Mesothelial cell of epicardium (in vitro differentiated cells): Measurements from ENCODE around the gene SH3BGRL3. TPM values are rescaled to one million over a fixed set of nuclear protein-coding genes. Genes with fewer than 3 reads are reported as not detected.
"Not testable (repeated sequence)": the region's sequence is repeated elsewhere in the genome, so short reads cannot be mapped to it uniquely, and the experiment has no call there.

ENCODE experiments used
- DNase-seq, 2 experiments: peaks; one replicate each; pipeline ENCODE4 v3.0.0; 2021; ENCODE audit warnings: low spot score in 2 of 2; ENCODE audit not compliant: unreplicated experiment in 2 of 2
- H3K27ac Mint-ChIP-seq: 2 replicates; pipeline ENCODE4 v1.8.0; 2021; ENCODE audit warnings: mixed read lengths
- H3K27me3 Mint-ChIP-seq: 2 replicates; pipeline ENCODE4 v1.8.0; 2021; ENCODE audit warnings: low read depth, mixed read lengths
- H3K36me3 Mint-ChIP-seq: 2 replicates; pipeline ENCODE4 v1.8.0; 2021; ENCODE audit warnings: mixed read lengths
- H3K4me1 Mint-ChIP-seq: 2 replicates; pipeline ENCODE4 v1.8.0; 2021; ENCODE audit warnings: mixed read lengths
- H3K4me3 Mint-ChIP-seq: 2 replicates; pipeline ENCODE4 v1.8.0; 2021; ENCODE audit warnings: mild to moderate bottlenecking, moderate library complexity, mixed read lengths
- H3K9me3 Mint-ChIP-seq: 2 replicates; pipeline ENCODE4 v1.8.0; 2021; ENCODE audit warnings: mixed read lengths
- total RNA-seq: library from RNA; stranded (reverse); gene quantifications from 3 replicates; pipeline ENCODE4 v1.2.1, GENCODE V29; 2021
- TF ChIP-seq, protein P1 (sequence below): fragments of 200-600 bp; sonication (generic); IDR thresholded peaks from one replicate; pipeline ENCODE4 v1.5.0; 2021; ENCODE audit warnings: antibody characterized with exemption; ENCODE audit not compliant: unreplicated experiment

The SH3BGRL3 gene
- total RNA-seq, 1 donor from 2014 or later: 35.6 TPM

DNA sequence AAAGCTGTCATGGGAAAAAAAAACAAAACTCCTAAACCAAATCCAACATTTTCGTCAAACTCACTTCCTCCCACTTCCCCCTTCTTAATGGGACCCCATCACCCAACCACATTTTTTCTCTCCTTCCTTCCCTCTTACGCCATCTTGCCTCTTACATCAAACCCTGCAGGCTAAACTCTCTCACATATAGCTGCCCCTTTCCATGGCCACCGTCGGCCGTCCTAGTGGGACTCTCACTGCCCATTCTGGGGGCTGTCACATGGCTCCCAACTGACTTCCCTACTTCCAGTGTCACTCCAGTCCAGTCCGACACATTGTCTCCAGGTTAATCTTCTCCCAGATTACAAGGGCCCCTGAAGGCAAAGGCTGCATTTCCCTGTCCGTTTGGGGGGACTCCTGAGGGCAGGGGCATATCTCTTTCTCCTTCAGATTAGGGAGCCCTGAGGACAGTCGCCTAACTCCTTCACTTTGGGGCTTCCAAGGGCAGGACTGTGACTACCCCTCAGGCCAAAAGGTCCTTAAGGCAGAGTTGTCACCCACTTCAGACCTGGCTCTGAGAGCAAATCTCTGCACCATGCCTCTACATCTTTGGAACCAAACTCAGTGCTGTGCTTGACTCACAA is 25.9 kb downstream of the SH3BGRL3 start:
- H3K4me1 Mint-ChIP-seq: peaks cover 14% of the 10 kb centered on the region
- peak overlapping the region; percentile 98 for H3K4me3 Mint-ChIP-seq
- no peaks in the 10 kb centered on the region for H3K36me3 Mint-ChIP-seq
- H3K27me3 Mint-ChIP-seq: no peaks in the 10 kb centered on the region
- DNase-seq: no peak
- no peaks in the 10 kb centered on the region for H3K9me3 Mint-ChIP-seq
- peak overlapping the region; percentile 95 for H3K27ac Mint-ChIP-seq
- TF ChIP-seq, protein P1, sequence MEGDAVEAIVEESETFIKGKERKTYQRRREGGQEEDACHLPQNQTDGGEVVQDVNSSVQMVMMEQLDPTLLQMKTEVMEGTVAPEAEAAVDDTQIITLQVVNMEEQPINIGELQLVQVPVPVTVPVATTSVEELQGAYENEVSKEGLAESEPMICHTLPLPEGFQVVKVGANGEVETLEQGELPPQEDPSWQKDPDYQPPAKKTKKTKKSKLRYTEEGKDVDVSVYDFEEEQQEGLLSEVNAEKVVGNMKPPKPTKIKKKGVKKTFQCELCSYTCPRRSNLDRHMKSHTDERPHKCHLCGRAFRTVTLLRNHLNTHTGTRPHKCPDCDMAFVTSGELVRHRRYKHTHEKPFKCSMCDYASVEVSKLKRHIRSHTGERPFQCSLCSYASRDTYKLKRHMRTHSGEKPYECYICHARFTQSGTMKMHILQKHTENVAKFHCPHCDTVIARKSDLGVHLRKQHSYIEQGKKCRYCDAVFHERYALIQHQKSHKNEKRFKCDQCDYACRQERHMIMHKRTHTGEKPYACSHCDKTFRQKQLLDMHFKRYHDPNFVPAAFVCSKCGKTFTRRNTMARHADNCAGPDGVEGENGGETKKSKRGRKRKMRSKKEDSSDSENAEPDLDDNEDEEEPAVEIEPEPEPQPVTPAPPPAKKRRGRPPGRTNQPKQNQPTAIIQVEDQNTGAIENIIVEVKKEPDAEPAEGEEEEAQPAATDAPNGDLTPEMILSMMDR: no peak

DNA sequence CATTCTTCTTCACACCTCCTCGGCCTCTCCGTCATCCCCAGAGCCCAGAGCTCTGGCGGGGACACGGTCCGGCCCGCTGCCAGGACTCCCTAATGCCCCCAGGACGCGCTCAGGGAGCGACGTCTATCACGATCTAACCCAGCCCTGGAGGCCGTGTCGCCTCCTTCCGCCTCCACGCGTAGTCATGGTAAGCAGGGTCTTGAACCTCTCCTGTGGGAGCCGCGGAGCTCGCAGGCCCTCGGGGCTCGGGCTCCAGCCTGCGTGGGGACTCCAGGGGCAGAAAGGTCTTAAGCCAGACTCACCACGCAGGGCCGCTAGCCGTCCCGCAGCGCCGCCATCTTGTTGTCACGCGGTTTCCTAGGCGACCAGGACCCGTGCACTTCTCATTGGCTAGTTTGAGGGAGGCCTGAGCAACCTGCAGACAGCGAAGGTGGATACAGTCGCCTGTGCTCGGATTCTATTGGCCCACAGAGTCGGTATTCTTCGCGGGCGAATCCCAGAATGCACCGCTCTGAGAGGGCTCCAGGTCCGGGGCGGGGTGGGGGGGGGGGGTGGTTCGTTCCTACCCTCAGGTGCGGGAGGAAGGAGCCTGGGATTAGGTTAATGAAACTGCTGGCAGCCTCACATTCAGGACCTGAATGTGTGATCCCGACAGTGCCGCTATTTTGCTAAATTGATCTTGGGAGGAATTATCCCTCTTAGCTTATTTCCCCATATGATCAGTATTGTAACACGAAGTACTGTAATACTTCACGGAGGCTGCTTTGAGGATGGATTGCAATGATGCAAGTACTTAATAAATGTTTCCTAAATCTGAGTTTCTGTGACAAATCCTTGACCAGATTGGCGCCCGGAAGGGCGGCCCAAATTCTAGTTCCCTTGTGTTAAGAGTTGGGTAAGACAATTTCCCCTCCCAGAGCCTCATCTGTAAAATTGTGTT is 26.7 kb downstream of the SH3BGRL3 start, which contains the start of gene UBXN11:
UBXN11 (minus strand) TSS at position 347 of the 940 bp plus-strand sequence. CDS start 3,753 bp downstream, outside the sequence.
- TF ChIP-seq, protein P1: no peak
- H3K27ac Mint-ChIP-seq: peak within 1 kb of the TSS; percentile 95

DNA sequence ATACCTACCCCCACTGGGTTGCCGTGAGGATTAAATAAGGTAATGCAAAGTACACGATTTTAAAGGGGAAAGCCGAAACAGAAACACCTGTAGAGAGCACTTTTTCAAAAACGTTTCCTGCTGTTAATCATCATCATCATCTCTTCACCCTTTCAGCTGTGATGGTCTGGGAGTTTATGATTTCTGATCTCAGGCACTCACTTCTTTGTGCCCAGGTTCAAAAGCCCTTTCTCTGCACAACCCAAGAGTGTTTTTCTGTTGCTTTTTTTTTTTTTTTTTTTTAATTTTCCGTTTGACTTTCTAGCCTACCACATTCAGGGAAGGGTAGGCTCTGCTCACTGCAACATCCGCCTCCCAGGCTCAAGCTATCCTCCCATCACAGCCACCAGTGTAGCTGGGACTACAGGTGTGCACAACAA is 27.5 kb downstream of the SH3BGRL3 start:
- Mint-ChIP-seq H3K36me3 (no peaks in the 10 kb centered on the region), H3K27me3 (no peaks in the 10 kb centered on the region), H3K9me3 (no peaks in the 10 kb centered on the region), H3K4me1 (peaks cover 14% of the 10 kb centered on the region), H3K4me3 (peak overlapping the region; percentile 19), H3K27ac (no peak overlapping the region)
- no peak for DNase-seq
- TF ChIP-seq, protein P1: no peak

More for the DNA sequence above, 26.7 kb downstream of the SH3BGRL3 start, which contains the start of gene UBXN11:
- Mint-ChIP-seq H3K4me3 (peak within 1 kb of the TSS; percentile 98), H3K36me3 (no peaks in the 10 kb centered on the region), H3K4me1 (peaks cover 14% of the 10 kb centered on the region), H3K9me3 (no peaks in the 10 kb centered on the region), H3K27me3 (no peaks in the 10 kb centered on the region)
- peak; percentile 83 to 89 for DNase-seq

DNA sequence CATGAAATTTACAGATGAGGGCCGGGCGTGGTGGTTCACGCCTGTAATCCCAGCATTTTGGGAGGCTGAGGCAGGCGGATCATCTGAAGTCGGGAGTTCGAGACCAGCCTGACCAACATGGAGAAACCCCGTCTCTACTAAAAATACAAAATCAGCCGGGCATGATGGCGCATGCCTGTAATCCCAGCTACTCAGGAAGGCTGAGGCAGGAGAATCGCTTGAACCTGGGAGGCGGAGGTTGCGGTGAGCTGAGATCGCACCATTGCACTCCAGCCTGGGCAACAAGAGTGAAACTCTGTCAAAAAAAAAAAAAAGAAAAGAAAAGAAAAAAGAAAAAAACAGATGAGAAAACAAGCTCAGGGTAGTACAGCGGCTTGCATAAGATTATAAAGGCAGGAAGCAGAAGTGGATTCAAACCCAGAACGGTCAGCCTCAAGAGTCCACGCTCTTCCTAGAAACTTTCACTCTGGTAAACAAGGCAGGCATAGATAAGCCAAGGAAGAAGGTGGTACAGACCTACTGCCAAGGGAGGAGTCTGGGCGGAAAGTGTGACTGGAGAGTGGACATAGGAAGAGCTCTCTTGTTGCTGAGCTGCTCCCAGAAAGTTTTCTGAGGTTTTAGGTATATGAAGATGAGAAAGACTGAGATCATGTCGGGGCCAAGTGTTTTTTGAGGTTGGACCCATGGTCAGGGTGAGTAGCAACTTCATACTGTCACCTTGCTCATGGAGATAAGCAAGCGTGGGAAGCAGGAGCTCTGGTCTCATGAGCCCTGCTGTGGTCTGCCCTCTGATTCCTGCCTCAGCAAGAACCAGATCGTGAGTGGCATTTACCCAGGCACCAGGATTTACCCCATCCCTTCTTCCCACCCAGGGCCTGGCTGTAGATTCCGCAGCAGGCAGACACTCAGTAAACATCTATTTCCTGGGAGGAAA is 28.3 kb downstream of the SH3BGRL3 start:
- H3K27ac Mint-ChIP-seq, H3K9me3 Mint-ChIP-seq, H3K4me3 Mint-ChIP-seq, H3K36me3 Mint-ChIP-seq, DNase-seq, H3K27me3 Mint-ChIP-seq: not testable (repeated sequence)
- peaks cover 14% of the 10 kb centered on the region for H3K4me1 Mint-ChIP-seq

DNA sequence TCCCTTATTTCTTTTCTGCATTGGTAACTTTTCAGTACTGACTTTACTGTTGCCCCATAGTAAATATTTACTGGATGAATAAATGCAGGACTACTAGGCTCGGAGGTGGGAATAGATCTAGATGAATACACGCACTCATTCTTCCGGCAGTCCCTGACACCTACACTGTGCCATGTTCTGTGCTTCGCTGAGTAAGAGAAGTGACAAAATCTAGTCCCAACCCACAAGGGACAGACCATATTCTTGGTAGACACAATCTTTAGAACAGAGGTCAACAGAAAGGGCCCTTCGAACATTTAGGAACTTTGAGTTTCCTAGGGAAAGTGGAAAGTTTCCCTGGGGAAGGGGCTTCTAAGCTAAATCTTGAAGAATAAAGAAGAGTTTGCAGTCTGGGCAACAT is 34.6 kb downstream of the SH3BGRL3 start:
- Mint-ChIP-seq H3K4me1 (peaks cover 11% of the 10 kb centered on the region), H3K27me3 (no peaks in the 10 kb centered on the region), H3K36me3 (no peaks in the 10 kb centered on the region), H3K4me3 (no peak overlapping the region), H3K9me3 (no peaks in the 10 kb centered on the region), H3K27ac (no peak overlapping the region)
- TF ChIP-seq, protein P1: no peak
- no peak for DNase-seq
